PFSK-1 (cell line): ENCODE results near the gene TDO2.

Experiments used
- FOXP2 ChIP-seq: optimal IDR thresholded peaks from 2 replicates; pipeline ENCODE3; 2011; ENCODE audit warnings: borderline replicate concordance, control low read depth, inconsistent platforms; ENCODE audit not compliant: insufficient read depth; ENCODE audit errors: extremely low read length, extremely low read depth
- POLR2AphosphoS5 ChIP-seq: IDR thresholded peaks from 2 replicates; pipeline ENCODE4 v1.6.1; 2012; ENCODE audit warnings: low read depth, mild to moderate bottlenecking, control low read depth, low read length, moderate library complexity
- SIN3A ChIP-seq: IDR thresholded peaks from 2 replicates; pipeline ENCODE4 v1.6.1; 2012; ENCODE audit warnings: mild to moderate bottlenecking, low read length, moderate library complexity, borderline replicate concordance; ENCODE audit not compliant: insufficient read depth
- TAF1 ChIP-seq: IDR thresholded peaks from 2 replicates; pipeline ENCODE4 v1.6.1; 2012; ENCODE audit warnings: low read length, control low read depth, borderline replicate concordance; ENCODE audit not compliant: insufficient read depth
- TF ChIP-seq, protein P1 (sequence below), 2 experiments: IDR thresholded peaks; 2 replicates each; pipeline versions ENCODE4 v1.6.1 to v1.8.0; 2011 to 2012; ENCODE audit warnings: low read depth in 2 of 2, low read length in 2 of 2, control low read depth in 1 of 2, inconsistent platforms in 1 of 2, mild to moderate bottlenecking in 1 of 2, moderate library complexity in 1 of 2; ENCODE audit not compliant: insufficient read depth in 1 of 2

The TDO2 gene

DNA sequence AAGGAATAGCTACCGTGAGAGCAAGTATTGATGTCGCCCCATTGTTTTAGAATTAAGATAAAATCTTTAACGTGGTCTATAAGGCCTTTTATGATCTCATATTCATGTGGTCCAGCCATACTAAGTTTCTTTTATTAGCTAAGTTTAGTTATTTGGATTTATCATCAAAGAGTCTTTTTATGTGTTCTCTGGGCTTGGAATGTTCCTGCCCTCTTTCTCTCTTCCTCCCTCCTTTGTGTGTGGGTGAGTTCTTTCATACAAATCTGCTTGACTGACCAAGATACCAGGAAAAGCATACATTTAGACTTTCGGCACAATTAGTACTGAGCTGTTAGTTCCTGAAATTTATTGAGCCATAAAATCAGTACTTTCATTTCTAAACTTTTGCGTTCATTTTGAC, 11.3 kb downstream of the TDO2 start:
- TF ChIP-seq TAF1 (no peak), POLR2AphosphoS5 (no peak), SIN3A (no peak), FOXP2 (no peak)
- TF ChIP-seq, protein P1, sequence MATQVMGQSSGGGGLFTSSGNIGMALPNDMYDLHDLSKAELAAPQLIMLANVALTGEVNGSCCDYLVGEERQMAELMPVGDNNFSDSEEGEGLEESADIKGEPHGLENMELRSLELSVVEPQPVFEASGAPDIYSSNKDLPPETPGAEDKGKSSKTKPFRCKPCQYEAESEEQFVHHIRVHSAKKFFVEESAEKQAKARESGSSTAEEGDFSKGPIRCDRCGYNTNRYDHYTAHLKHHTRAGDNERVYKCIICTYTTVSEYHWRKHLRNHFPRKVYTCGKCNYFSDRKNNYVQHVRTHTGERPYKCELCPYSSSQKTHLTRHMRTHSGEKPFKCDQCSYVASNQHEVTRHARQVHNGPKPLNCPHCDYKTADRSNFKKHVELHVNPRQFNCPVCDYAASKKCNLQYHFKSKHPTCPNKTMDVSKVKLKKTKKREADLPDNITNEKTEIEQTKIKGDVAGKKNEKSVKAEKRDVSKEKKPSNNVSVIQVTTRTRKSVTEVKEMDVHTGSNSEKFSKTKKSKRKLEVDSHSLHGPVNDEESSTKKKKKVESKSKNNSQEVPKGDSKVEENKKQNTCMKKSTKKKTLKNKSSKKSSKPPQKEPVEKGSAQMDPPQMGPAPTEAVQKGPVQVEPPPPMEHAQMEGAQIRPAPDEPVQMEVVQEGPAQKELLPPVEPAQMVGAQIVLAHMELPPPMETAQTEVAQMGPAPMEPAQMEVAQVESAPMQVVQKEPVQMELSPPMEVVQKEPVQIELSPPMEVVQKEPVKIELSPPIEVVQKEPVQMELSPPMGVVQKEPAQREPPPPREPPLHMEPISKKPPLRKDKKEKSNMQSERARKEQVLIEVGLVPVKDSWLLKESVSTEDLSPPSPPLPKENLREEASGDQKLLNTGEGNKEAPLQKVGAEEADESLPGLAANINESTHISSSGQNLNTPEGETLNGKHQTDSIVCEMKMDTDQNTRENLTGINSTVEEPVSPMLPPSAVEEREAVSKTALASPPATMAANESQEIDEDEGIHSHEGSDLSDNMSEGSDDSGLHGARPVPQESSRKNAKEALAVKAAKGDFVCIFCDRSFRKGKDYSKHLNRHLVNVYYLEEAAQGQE (IDR thresholded peaks at IDR 0.05; ENCODE audit: insufficient read depth in 1 of 2, low read depth in 2 of 2, low read length in 2 of 2) = no peak

DNA sequence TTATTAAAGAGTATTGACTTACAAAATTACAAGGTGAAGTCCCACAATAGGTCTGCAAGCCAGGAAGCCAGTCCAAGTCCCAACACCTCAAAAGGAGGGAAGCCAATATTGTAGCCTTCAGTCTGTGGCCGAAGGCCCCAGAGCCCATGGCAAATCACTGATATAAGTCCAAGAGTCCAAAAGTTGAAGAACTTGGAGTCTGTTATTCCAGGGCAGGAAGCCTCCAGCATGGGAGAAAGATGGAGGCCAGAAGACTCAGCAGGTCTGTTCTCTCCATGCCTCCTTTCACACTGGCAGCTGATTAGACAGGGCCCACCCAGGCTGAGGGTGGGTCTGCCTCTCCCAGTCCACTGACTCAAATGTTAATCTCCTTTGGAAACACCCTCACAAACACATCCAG, 18.1 kb downstream of the TDO2 start:
- TF ChIP-seq POLR2AphosphoS5 = no peak
- TF ChIP-seq TAF1 = no peak
- TF ChIP-seq SIN3A = no peak
- TF ChIP-seq, protein P1 (IDR thresholded peaks at IDR 0.05; ENCODE audit: insufficient read depth in 1 of 2, low read depth in 2 of 2, low read length in 2 of 2) = no peak
- TF ChIP-seq FOXP2 = no peak

DNA sequence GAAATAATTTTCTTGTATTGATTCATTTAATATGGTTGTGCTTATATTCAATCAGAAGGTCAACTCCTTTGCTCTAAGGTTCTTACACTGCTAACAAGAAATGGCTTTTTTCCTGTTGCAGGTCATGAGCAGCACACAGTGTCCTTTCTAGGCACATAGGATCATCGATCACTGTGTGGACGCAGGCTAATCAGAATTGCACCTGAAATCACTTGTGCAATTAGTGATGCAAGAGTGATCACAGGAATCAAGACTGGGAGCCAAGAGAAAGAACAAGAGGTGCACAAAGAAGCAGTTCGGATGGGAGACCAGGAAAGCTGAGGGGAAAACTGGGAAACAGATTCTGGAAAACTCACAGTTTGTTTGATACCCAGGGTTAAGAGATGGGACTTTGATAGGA, 21.1 kb downstream of the TDO2 start:
- TF ChIP-seq TAF1 (no peak), POLR2AphosphoS5 (no peak)

DNA sequence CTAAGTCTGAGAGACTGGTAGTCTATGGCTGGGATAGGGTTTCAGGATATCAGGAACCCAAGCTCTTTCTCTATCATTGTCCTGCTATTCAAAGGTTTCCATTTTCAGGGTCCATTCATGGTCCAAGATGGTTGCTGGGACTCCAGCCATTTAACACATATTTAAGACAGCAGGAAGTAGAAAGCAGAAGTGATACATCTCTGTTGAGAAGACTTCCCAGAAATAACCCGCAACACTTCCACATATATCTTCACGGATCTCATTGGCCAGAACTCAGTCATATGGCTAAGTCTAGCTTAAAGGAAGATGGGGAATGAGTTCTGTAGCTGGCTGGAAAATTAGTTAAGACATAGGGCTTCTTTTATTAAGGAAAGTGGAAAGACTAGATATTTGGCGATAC, 26.3 kb downstream of the TDO2 start:
- TF ChIP-seq TAF1 (no peak), SIN3A (no peak), FOXP2 (no peak), POLR2AphosphoS5 (no peak)
- TF ChIP-seq, protein P1 (IDR thresholded peaks at IDR 0.05; ENCODE audit: insufficient read depth in 1 of 2, low read depth in 2 of 2, low read length in 2 of 2) = no peak

DNA sequence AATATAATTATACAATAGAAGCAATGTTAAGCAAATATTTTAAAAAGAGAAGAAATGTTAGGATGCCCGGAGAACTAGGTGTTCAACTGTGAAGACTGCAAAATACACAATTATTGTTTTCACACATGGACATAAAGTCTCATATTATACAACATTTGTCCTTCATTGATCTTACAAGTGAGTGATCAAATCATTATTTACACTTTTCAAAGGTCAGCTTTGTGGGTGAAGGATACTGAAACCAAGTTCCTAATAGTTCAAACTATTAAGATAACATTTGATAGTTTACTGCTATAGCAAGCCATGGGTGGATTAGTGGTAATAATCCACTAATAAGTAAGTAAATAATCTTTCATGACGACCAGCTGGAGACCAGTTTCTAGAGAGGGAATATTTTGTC, 26.8 kb downstream of the TDO2 start:
- no peak for TF ChIP-seq SIN3A
- no peak for TF ChIP-seq TAF1

DNA sequence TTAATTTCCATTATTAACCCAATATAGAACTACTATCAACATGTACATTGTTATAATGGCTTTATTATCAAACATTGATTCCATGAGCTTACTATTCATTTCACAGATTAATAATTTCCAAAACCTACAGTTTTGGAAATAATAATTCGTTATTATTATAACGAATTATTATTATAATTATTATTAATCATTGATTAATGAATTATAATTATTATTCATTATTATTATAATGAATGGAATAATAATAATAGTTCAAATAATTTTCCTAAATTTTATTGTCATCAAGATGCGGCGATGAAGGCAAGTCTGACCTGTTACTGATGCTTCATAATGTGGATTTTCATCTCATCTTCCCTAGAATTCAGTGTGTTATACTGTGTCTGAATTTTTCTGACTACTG, 28.1 kb downstream of the TDO2 start:
- no peak for TF ChIP-seq TAF1
- no peak for TF ChIP-seq FOXP2
- TF ChIP-seq, protein P1 (IDR thresholded peaks at IDR 0.05; ENCODE audit: insufficient read depth in 1 of 2, low read depth in 2 of 2, low read length in 2 of 2) = no peak
- TF ChIP-seq SIN3A = no peak
- no peak for TF ChIP-seq POLR2AphosphoS5
